GM21529 (cell line): ENCODE data around the gene SLAMF9.

ENCODE experiments used
- ATAC-seq: cut with Tn5 transposase; IDR thresholded peaks from one replicate; pipeline ENCODE4 v1.9.1; 2021; ENCODE audit not compliant: unreplicated experiment

The SLAMF9 gene

DNA sequence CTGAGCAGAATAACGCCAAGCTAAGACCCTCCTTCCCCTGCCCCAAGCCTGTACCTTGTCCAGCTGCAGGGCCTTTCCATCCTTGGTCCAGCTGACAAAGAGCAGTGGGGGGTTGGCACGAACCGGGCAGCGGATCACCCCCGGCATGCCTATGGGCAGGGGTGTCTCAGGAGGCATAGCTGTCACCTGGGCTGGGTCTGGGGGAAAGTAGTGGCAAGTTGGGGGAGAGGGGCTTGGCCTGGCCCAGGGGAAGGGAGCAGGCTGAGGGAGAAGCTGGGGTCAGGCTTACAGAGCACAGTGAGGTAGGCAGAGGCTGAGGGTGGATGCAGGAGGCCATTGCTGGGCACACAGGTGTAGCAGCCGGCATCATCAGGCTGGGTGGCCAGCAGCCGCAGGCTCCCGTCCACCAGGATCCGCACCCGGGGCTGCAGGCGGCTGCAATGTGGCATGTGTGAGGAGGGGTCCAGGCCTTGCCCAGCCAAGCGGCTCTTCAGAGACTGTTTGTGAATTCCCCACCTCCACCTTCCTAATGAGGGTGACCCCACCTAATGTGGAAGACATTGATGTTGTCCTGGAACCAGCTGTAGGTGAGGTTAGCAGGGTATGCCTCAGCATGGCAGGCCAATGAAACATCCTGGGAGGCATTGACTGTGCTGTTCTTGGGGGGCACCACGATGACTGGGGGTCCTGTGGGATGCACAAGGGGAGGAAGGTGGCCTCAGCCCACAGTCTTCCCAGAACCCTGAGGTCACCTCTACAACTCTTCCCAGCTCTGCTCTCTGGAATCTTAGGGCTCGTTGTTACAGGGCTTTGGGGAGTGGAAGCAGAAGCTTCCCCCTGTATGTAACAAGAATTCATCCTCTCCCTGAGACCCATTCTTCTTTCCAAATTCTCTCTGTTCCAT lies 19.6 kb downstream of the SLAMF9 start:
- ATAC-seq: no peak

DNA sequence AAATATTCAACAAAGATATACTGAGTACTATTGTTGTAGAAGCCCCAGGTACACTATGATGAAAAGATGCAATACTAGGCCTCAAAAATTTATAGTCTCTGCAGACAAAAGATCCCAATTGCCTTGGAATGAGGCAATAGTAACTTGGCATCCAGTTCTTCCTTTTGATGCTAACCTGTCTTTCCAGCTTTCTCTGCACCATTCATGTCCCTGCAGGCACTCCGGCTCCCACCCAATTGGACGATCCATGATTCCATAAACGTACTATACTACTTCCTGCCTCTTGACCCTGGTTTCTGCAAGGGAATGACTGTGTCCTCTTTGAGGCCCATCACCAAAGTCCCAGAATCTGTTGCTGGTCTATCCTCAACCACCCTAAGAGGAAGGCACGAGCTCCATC lies 20.7 kb downstream of the SLAMF9 start:
- ATAC-seq: no peak

GRCh38 chr1:159932296-159933285 lies 21.4 kb downstream of the SLAMF9 start:
- no peak for ATAC-seq

- ATAC-seq: no peak
Measured at GRCh38 chr1:159931795-159932173, 22.3 kb downstream of the SLAMF9 start.

GRCh38 chr1:159931101-159931794 lies 22.8 kb downstream of the SLAMF9 start:
- no peak for ATAC-seq

GRCh38 chr1:159930634-159931033 lies 23.4 kb downstream of the SLAMF9 start:
- ATAC-seq: no peak

DNA sequence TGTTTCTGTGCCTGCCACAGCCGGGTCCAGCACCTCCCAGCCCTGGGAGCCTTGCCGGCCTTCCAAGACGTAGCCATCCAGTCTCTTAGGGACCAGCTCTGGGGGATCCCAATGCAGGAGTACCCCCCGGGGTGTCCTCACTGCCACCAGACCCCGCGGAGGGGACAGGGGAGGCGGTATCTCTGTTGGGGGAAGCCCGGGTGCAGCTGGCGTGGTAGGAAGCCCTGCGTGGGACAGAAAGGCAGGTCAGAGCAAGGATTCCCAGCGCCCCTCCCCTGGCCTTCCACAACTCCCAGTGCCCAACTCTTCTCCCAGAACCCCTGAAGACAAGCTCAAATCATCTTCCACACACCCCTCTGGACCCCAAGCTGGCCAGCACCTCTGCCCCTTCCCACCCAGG lies 23.8 kb downstream of the SLAMF9 start:
- ATAC-seq: no peak

GRCh38 chr1:159929155-159930051 lies 24.6 kb downstream of the SLAMF9 start:
- ATAC-seq: no peak

- ATAC-seq: no peak
Measured at GRCh38 chr1:159928491-159929050, 25.5 kb downstream of the SLAMF9 start.

DNA sequence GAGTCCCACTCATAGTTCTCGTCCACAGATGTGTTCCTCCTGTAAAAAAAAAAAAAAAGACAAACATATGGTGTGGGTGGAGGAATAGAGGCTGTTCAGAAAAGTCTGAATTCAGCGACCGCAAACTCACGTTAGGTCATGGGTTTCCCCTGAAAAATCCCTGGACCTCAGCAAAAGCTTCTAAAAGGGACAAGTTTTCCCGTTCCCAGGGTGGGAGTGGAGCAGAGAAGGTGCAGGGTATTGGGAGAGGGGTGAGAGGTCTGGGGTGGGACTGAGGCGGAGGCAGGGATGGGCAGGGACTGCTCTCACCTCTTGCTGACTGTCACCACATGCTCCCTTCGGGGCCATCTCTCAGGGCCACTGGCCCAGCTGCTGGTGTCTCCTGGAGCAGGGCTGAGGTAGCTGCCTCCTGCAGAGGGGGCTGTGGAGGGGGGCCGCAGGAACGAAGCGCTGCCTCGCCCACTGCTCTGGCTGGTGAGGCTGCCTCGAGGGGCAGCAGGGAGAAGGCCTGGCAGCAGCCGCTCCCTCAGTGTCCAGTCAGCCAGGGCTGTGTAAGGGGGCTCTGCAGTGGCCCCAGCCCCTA lies 26.1 kb downstream of the SLAMF9 start:
- no peak for ATAC-seq

DNA sequence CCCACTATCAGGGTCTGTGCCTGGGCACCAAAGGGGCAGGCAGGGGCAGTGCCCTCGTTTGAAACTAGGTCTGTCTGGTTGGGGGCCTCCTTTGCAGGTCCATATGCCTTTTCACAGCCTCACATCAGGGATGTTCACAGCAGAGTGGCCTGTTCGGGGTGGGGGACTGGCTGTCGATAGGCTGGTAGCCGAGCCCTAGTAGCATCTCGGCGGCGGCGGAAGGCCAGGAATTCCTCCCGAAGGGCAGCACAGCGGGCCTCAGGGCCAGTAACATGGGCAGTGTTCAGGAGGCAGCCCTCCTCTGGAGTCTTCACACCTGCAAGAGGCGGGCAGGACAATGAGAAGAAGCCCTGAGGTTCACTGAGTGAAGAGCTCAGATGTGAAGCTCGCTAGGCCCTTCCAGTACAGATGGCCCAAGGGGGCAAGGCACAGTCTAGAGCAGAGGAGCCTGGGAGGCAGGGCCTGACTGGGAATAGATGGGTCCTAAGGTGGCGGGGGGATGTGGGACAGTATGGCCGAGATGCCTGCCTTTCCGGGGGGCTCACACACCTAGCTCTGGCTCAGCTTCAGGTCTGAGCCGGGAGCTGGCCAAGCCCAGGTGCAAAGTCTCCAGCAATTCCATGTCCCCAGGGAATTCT lies 26.7 kb downstream of the SLAMF9 start:
- no peak for ATAC-seq

DNA sequence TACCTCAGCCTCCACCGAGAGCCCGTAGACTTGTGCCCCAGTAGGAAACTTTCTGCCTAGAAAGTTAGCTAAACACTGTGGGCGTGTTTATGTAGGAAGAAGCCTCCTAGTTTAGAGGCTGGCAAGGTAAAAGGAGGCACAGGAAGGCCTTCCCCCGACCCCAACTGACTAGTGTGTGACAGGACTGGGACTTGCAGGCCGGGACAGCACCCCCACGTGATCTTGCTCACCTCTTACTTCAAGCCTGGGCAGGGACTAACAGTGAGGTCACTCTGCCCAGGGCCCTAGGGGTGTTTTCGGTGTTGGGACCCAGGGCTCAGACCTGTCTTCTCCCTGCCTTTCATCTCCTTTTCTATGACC lies 28.3 kb downstream of the SLAMF9 start:
- ATAC-seq: peak; percentile 3

DNA sequence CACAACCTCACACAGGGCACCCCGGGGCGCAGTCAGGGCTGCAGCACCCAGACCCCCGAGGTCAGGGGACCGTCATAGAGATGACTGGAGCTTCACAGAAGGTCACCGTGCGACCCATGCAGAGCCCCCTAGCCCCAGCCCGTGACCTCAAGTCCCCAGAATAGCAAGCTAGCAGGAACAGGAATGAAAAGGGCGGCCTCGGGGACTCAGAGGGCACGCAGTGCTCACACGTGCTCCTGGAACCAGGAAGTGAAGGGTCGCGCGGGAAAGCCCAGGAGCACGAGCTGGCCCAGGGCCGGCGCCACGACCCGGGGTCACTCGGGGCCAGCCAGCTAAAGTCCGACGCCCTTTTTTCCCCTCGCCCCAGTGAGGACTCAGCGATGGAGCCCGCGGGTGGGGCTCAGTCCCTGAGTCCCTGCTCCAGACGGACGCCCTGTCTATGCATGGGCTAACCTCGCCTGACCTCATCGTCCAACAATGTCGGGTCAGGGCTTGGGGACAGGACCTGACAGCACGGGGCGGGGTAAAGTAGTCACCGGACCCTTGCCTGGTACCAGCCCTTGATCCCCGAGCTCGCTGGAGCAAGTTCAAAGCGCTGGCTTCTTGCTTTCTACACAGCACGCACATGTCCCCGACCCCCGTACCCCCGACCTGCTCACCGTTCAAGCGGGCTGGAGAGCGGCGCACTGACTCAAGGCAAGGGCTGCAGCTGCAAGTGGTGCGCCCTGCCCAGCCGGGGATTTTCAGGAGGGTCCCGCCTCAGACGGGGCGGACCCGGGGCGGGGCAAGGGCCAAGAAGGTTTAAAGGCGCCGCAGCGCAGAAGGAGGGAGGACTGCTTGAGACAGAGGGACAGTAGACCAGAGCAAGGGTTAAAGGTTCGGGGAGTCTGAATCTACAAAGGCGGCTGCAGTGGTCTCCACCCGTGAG lies 29.0 kb downstream of the SLAMF9 start, which contains the start of gene TAGLN2:
Gene TAGLN2, minus strand, starts transcription at position 717 of the 928 bp plus-strand sequence. CDS start 4,998 bp downstream, outside the sequence.
- peak; percentile 52 for ATAC-seq

DNA sequence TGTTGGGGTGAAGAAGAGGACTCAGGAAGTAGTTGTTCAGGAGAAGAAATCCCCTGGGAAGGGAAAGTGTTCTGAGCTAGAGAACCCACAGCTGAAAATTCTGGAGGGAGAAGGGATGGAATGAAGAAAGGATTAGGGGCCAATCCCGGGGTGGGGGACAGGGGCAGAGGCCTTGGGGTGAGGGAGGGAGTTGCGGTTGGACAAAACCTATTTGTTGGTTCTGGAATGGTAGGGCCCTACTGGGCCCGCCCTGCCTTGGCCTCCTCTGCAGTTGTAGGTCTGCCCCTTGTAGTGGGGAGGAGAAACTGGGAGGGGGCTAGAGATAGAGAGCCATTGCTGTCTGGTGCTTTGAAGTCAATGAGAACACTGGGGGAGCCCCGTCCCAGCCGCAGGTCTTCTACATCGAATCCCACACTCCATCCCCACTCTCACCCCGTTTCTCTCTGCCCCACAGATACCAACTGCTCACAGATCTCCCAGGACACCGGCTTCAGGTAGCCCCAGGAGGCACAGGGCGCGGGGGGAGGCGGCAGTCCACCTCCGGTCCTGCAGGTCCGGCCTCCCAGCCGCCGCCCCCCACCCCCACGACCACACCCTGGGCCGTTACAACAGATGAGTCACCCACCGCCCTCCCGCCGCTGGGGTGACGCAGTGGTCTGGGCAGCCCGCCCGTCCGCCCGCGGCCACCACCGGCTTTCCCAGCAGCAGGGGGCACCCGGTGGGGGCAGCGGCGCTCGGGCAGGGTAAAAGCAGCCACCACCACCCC lies 29.8 kb downstream of the SLAMF9 start:
- ATAC-seq: no peak

GRCh38 chr1:159923203-159924024 lies 30.6 kb downstream of the SLAMF9 start:
- ATAC-seq: peak; percentile 35

DNA sequence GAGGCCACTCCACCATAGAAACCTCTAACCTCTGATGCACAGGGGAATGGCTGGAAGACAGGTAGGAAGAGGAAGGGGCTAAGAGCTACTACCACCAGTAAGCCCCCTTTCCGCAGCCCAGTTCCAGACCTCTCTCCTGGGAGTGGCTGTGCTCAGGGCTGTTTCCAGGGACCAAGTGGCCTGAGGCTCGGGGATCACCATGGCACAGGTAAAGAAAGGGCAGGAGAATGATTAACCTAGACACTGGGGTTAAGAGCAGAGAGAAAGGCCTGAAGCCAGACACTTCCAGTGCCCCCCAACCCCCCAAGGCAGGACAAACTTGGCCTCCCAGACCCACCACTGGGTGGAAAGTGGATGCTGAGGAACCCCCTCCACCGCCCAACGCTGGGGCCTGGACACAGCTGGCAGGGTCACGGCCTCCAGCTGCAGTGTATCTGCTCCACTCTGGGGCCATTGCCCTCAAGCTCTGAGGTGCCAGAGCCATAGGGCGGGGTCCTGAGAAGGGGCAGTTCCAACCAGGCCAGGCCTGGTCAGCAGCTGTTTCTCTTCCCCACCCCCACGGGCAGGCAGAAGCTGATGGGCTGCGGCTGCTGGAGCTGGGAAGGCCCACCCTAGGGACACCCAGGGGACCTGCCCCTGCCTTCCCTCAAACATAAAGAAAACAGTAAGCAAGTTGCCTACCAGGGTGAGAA lies 31.4 kb downstream of the SLAMF9 start:
- ATAC-seq: no peak
